MM.1S (cell line): ENCODE data around the gene JPH3.

ENCODE experiments used
- DNase-seq: peaks from one replicate; pipeline ENCODE4 v3.0.0-alpha.2; 2015
- H2AFZ ChIP-seq: fragments of 300-600 bp; sonication (generic); 2 replicates; pipeline ENCODE4 v1.6.0; 2016; ENCODE audit warnings: antibody characterized with exemption, low read length
- H3F3A ChIP-seq: fragments of 300-600 bp; sonication (generic); 2 replicates; pipeline ENCODE4 v1.6.1; 2016; ENCODE audit warnings: mild to moderate bottlenecking, antibody characterized with exemption, low read length, moderate library complexity, mixed read lengths; ENCODE audit not compliant: insufficient read depth
- H3K27ac ChIP-seq: fragments of 300-600 bp; sonication (generic); 2 replicates; pipeline ENCODE4 v1.5.1; 2016; ENCODE audit warnings: mild to moderate bottlenecking, low read length
- H3K27me3 ChIP-seq: fragments of 300-600 bp; sonication (generic); replicated peaks from 2 replicates; pipeline ENCODE4 v1.6.0; 2016; ENCODE audit warnings: low read length; ENCODE audit not compliant: insufficient read depth
- H3K36me3 ChIP-seq: fragments of 300-600 bp; sonication (generic); replicated peaks from 2 replicates; pipeline ENCODE4 v1.6.1; 2016; ENCODE audit warnings: mild to moderate bottlenecking, low read length, mixed read lengths; ENCODE audit not compliant: insufficient read depth
- H3K4me1 ChIP-seq: fragments of 300-600 bp; sonication (generic); 2 replicates; pipeline ENCODE4 v1.6.1; 2016; ENCODE audit warnings: low read length, mixed read lengths
- H3K4me2 ChIP-seq: fragments of 300-600 bp; sonication (generic); 2 replicates; pipeline ENCODE4 v1.6.0; 2016; ENCODE audit warnings: low read depth, low read length
- H3K4me3 ChIP-seq: fragments of 300-600 bp; sonication (generic); 2 replicates; pipeline ENCODE4 v1.5.1; 2016; ENCODE audit warnings: low read length, mixed read lengths
- H3K79me2 ChIP-seq: fragments of 300-600 bp; sonication (generic); 2 replicates; pipeline ENCODE4 v1.6.1; 2016; ENCODE audit warnings: mixed run types, low read length, mixed read lengths
- H3K9ac ChIP-seq: fragments of 300-600 bp; sonication (generic); 2 replicates; pipeline ENCODE4 v1.6.1; 2016; ENCODE audit warnings: low read length, mixed read lengths
- H3K9me2 ChIP-seq: fragments of 300-600 bp; sonication (generic); replicated peaks from 2 replicates; pipeline ENCODE4 v1.6.1; 2016; ENCODE audit warnings: mild to moderate bottlenecking, low read length, mixed read lengths; ENCODE audit not compliant: insufficient read depth
- H3K9me3 ChIP-seq: fragments of 300-600 bp; sonication (generic); replicated peaks from 2 replicates; pipeline ENCODE4 v1.6.1; 2016; ENCODE audit warnings: mild to moderate bottlenecking, low read length, mixed read lengths; ENCODE audit not compliant: insufficient read depth
- H4K20me1 ChIP-seq: fragments of 300-600 bp; sonication (generic); 2 replicates; pipeline ENCODE4 v1.6.1; 2016; ENCODE audit warnings: mild to moderate bottlenecking, low read length, moderate library complexity, mixed read lengths; ENCODE audit not compliant: insufficient read depth
- CTCF ChIP-seq: fragments of 300-600 bp; sonication (generic); IDR thresholded peaks from 2 replicates; pipeline ENCODE4 v1.5.1; 2016; ENCODE audit warnings: antibody characterized with exemption, low read length, mixed read lengths
- EZH2 ChIP-seq: fragments of 300-600 bp; sonication (generic); optimal IDR thresholded peaks from 2 replicates; pipeline ENCODE3; 2017; ENCODE audit warnings: low read depth, mild to moderate bottlenecking, antibody characterized with exemption, low read length, mixed read lengths
- EZH2phosphoT487 ChIP-seq: fragments of 300-600 bp; sonication (generic); IDR thresholded peaks from 2 replicates; pipeline ENCODE4 v1.6.1; 2018; ENCODE audit warnings: antibody characterized with exemption, low read length

JPH3 gene

GRCh38 chr16:87647431-87648185 is 45.3 kb downstream of the JPH3 start:
- Histone ChIP-seq H3F3A (no peaks in the 10 kb centered on the region), H3K36me3 (no peaks in the 10 kb centered on the region), H3K4me1 (no peaks in the 10 kb centered on the region), H4K20me1 (no peaks in the 10 kb centered on the region), H3K4me2 (no peak overlapping the region), H3K27ac (no peak overlapping the region), H3K9ac (no peak overlapping the region), H3K79me2 (no peaks in the 10 kb centered on the region), H3K4me3 (no peak overlapping the region), H3K9me3 (no peaks in the 10 kb centered on the region), H3K9me2 (no peaks in the 10 kb centered on the region), H2AFZ (no peak overlapping the region), H3K27me3 (peaks cover 73% of the 10 kb centered on the region)
- DNase-seq: no peak
- TF ChIP-seq EZH2phosphoT487 (no peak), CTCF (no peak), EZH2 (no peak)

DNA sequence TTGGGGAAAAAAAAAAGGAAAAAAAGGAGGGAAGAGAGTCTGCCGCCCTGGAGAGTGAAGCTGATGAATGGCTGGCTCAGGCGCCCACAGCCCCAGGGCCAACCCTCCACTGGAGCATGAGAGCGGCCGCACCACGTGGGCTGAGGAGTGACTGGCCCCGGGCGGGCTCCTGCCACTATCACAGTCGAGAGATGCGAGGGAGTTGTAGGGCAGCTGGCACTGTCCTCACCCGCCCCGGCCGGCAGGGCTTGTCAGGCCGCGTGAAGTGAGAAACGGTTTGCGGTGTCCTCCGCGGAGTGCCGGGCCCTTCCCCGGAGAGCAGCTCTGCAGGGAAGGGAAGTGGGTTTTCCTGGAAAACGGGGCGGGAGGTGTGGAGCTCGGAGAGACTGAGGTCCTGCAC is 45.9 kb downstream of the JPH3 start:
- Histone ChIP-seq H3K4me3 (no peak overlapping the region), H2AFZ (no peak overlapping the region), H3K27ac (no peak overlapping the region), H3K36me3 (no peaks in the 10 kb centered on the region), H3K79me2 (no peaks in the 10 kb centered on the region), H3K9me3 (no peaks in the 10 kb centered on the region), H3K27me3 (peaks cover 78% of the 10 kb centered on the region), H4K20me1 (no peaks in the 10 kb centered on the region), H3K9ac (no peak overlapping the region), H3K9me2 (no peaks in the 10 kb centered on the region), H3F3A (no peaks in the 10 kb centered on the region), H3K4me2 (no peak overlapping the region), H3K4me1 (no peaks in the 10 kb centered on the region)
- DNase-seq: no peak
- no peak for TF ChIP-seq EZH2
- no peak for TF ChIP-seq EZH2phosphoT487
- TF ChIP-seq CTCF: no peak

DNA sequence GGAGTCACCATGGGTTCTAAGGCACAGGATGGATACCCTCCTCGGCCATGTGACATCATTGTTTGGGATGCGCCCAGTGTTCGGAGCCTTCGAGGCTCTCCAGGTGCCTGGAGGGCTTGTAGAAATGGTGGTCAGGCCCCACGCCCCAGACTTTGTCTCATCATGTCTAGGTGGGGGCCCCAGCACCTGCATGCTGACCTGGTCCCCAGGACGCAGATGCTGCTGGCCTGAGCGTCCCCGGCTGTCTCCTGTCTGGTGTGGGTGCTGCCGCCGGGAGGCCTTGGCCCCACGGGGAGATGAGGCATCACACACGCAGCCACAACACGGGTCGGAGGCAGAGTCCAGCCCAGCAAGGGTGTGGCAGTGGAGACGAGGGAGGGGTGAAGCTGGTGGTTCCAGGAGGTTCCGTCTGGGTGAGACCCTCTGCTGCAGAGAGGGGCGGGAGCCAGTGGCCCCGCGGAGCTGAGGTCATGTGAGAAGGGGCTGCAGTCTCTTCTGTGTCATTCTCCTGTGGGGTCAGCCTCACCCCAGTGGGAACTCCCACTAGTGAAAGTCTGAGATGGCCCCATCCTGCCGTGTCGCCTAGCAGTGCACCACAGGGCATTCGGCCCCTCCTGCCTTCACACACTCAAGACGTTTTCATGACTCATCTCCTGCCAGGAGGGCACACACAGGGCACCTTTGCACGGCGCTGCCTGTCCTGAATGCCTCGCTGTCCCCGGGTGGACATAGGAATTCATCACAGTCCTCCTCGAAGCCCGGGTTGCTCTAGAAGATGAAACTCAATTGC is 46.6 kb downstream of the JPH3 start:
- H3F3A ChIP-seq: no peaks in the 10 kb centered on the region
- H3K9me2 ChIP-seq: no peaks in the 10 kb centered on the region
- H3K4me1 ChIP-seq: no peaks in the 10 kb centered on the region
- TF ChIP-seq EZH2 (no peak), CTCF (no peak), EZH2phosphoT487 (no peak)
- H3K79me2 ChIP-seq: no peaks in the 10 kb centered on the region
- H3K27ac ChIP-seq: no peak overlapping the region
- no peak overlapping the region for H3K4me2 ChIP-seq
- H3K36me3 ChIP-seq: no peaks in the 10 kb centered on the region
- no peaks in the 10 kb centered on the region for H3K9me3 ChIP-seq
- no peak for DNase-seq
- H2AFZ ChIP-seq: no peak overlapping the region
- no peak overlapping the region for H3K9ac ChIP-seq
- no peaks in the 10 kb centered on the region for H4K20me1 ChIP-seq
- H3K4me3 ChIP-seq: no peak overlapping the region
- peaks cover 77% of the 10 kb centered on the region for H3K27me3 ChIP-seq
